HEK293 (cell line): ENCODE measurements around the gene CEP83.

Experiments
- CTCF ChIA-PET: fragments of 350-600 bp; formaldehyde crosslinking; extraction: SDS; loops from one replicate; lab custom pipeline; 2021; ENCODE audit warnings: antibody characterized with exemption; lab: Yijun Ruan, JAX
- POLR2A ChIA-PET: fragments of 300-600 bp; formaldehyde crosslinking; extraction: SDS; loops from one replicate; lab custom pipeline; 2020; ENCODE audit warnings: antibody characterized with exemption, inconsistent platforms; lab: Yijun Ruan, JAX
- H3K27ac ChIP-seq: fragments of 200-500 bp; sonication (Bioruptor generic); 2 replicates; pipeline ENCODE4 v1.5.1; 2014; ENCODE audit warnings: low read depth, low read length, control low read depth, inconsistent platforms; ENCODE audit errors: extremely low read depth
- H3K36me3 ChIP-seq, 2 experiments: fragments of 200-500 bp in 1 of 2; sonication (Bioruptor generic) in 1 of 2; 1 replicate in 1 of 2; 2 replicates in 1 of 2; pipeline ENCODE4 v1.5.1; 2014 to 2017; ENCODE audit warnings: inconsistent platforms in 2 of 2, low read length in 2 of 2; ENCODE audit not compliant: control insufficient read depth in 2 of 2, insufficient read depth in 1 of 2
- H3K4me1 ChIP-seq: fragments of 200-500 bp; sonication (Bioruptor generic); 2 replicates; pipeline ENCODE4 v1.5.1; 2014; ENCODE audit warnings: mild to moderate bottlenecking, low read length, inconsistent platforms; ENCODE audit not compliant: control insufficient read depth, insufficient read depth
- H3K4me3 ChIP-seq: 2 replicates; pipeline ENCODE4 v1.5.1; 2011; ENCODE audit warnings: low read depth, mild to moderate bottlenecking, control low read depth, low read length, moderate library complexity
- H3K9me3 ChIP-seq: fragments of 200-500 bp; sonication (Bioruptor generic); 2 replicates; pipeline ENCODE4 v1.5.1; 2014; ENCODE audit warnings: low read depth, low read length, inconsistent platforms; ENCODE audit not compliant: control insufficient read depth, insufficient read depth
- BCL11A ChIP-seq: fragments of 450-650 bp; formaldehyde crosslinking; IDR thresholded peaks from 2 replicates; pipeline ENCODE4 v1.5.1; 2016; ENCODE audit warnings: low read depth, missing biosample characterization, missing genetic modification characterization
- FEZF1 ChIP-seq: fragments of 450-650 bp; formaldehyde crosslinking; IDR thresholded peaks from 2 replicates; pipeline ENCODE4 v1.5.1; 2016; ENCODE audit warnings: missing biosample characterization, missing genetic modification characterization
- HOXC10 ChIP-seq: sonication (generic); formaldehyde crosslinking; IDR thresholded peaks from 2 replicates; pipeline ENCODE4 v1.8.1; 2023; ENCODE audit warnings: mild to moderate bottlenecking, missing genetic modification reagents
- KLF8 ChIP-seq: fragments of 450-650 bp; formaldehyde crosslinking; IDR thresholded peaks from 2 replicates; pipeline ENCODE4 v1.5.1; 2016; ENCODE audit warnings: missing biosample characterization, missing genetic modification characterization
- REPIN1 ChIP-seq: fragments of 450-650 bp; formaldehyde crosslinking; IDR thresholded peaks from 2 replicates; pipeline ENCODE4 v1.5.1; 2017; ENCODE audit warnings: missing biosample characterization, missing genetic modification characterization, low read depth
- SCRT1 ChIP-seq: fragments of 450-650 bp; formaldehyde crosslinking; IDR thresholded peaks from 2 replicates; pipeline ENCODE4 v1.5.1; 2016; ENCODE audit warnings: missing biosample characterization, missing genetic modification characterization, borderline replicate concordance
- SCRT2 ChIP-seq: fragments of 450-650 bp; formaldehyde crosslinking; IDR thresholded peaks from 2 replicates; pipeline ENCODE4 v1.5.1; 2016; ENCODE audit warnings: missing biosample characterization, missing genetic modification characterization
- SP7 ChIP-seq: fragments of 450-650 bp; formaldehyde crosslinking; IDR thresholded peaks from 2 replicates; pipeline ENCODE4 v1.5.1; 2016; ENCODE audit warnings: missing biosample characterization, missing genetic modification characterization
- TRIM28 ChIP-seq: IDR thresholded peaks from 2 replicates; pipeline ENCODE4 v1.6.1; 2011; ENCODE audit warnings: low read length, control low read depth, borderline replicate concordance
- ZBTB17 ChIP-seq: fragments of 450-650 bp; formaldehyde crosslinking; IDR thresholded peaks from 2 replicates; pipeline ENCODE4 v1.5.1; 2016; ENCODE audit warnings: missing biosample characterization, missing genetic modification characterization
- ZBTB20 ChIP-seq: fragments of 450-650 bp; formaldehyde crosslinking; IDR thresholded peaks from 2 replicates; pipeline ENCODE4 v1.5.1; 2016; ENCODE audit warnings: missing biosample characterization, missing genetic modification characterization
- ZNF112 ChIP-seq: fragments of 450-650 bp; formaldehyde crosslinking; IDR thresholded peaks from 2 replicates; pipeline ENCODE4 v1.5.0; 2017; ENCODE audit warnings: missing biosample characterization, missing genetic modification characterization
- ZNF140 ChIP-seq: fragments of 450-650 bp; formaldehyde crosslinking; IDR thresholded peaks from 2 replicates; pipeline ENCODE4 v1.5.1; 2016; ENCODE audit warnings: missing biosample characterization, missing genetic modification characterization
- ZNF16 ChIP-seq: fragments of 450-650 bp; formaldehyde crosslinking; IDR thresholded peaks from 2 replicates; pipeline ENCODE4 v1.5.1; 2016; ENCODE audit warnings: low read depth, missing biosample characterization, missing genetic modification characterization
- ZNF211 ChIP-seq: fragments of 450-650 bp; formaldehyde crosslinking; IDR thresholded peaks from 2 replicates; pipeline ENCODE4 v1.5.1; 2016; ENCODE audit warnings: low read depth, missing biosample characterization, missing genetic modification characterization
- ZNF274 ChIP-seq, 2 experiments: fragments of 200-500 bp in 1 of 2; fragments of 450-650 bp in 1 of 2; sonication (Bioruptor generic) in 1 of 2; formaldehyde crosslinking in 1 of 2; IDR thresholded peaks; 2 replicates each; pipeline versions ENCODE4 v1.5.1 to v1.6.1; 2014 to 2016; ENCODE audit warnings: borderline replicate concordance in 1 of 2, inconsistent platforms in 1 of 2, low read length in 1 of 2, missing biosample characterization in 1 of 2, missing genetic modification characterization in 1 of 2
- ZNF302 ChIP-seq: fragments of 450-650 bp; formaldehyde crosslinking; IDR thresholded peaks from 2 replicates; pipeline ENCODE4 v1.5.1; 2016; ENCODE audit warnings: missing biosample characterization, missing genetic modification characterization, low read depth
- ZNF350 ChIP-seq: fragments of 450-650 bp; formaldehyde crosslinking; IDR thresholded peaks from 2 replicates; pipeline ENCODE4 v1.5.0; 2017; ENCODE audit warnings: missing biosample characterization, mild to moderate bottlenecking, missing genetic modification characterization
- ZNF555 ChIP-seq: fragments of 450-650 bp; formaldehyde crosslinking; conservative IDR thresholded peaks from 2 replicates; pipeline ENCODE4 v1.5.1; 2017; ENCODE audit warnings: missing biosample characterization, mild to moderate bottlenecking, missing genetic modification characterization, inconsistent platforms
- ZNF610 ChIP-seq: fragments of 450-650 bp; formaldehyde crosslinking; IDR thresholded peaks from 2 replicates; pipeline ENCODE4 v1.5.1; 2016; ENCODE audit warnings: missing biosample characterization, missing genetic modification characterization, borderline replicate concordance
- ZNF629 ChIP-seq: fragments of 450-650 bp; formaldehyde crosslinking; IDR thresholded peaks from 2 replicates; pipeline ENCODE4 v1.5.1; 2017; ENCODE audit warnings: missing biosample characterization, missing genetic modification characterization
- ZNF707 ChIP-seq: fragments of 450-650 bp; formaldehyde crosslinking; IDR thresholded peaks from 2 replicates; pipeline ENCODE4 v1.5.1; 2016; ENCODE audit warnings: missing biosample characterization, missing genetic modification characterization
- ZNF843 ChIP-seq: fragments of 450-650 bp; formaldehyde crosslinking; IDR thresholded peaks from 2 replicates; pipeline ENCODE4 v1.5.1; 2016; ENCODE audit warnings: missing biosample characterization, missing genetic modification characterization
- TF ChIP-seq, protein P1 (sequence below): fragments of 450-650 bp; formaldehyde crosslinking; IDR thresholded peaks from 2 replicates; pipeline ENCODE4 v1.5.1; 2016; ENCODE audit warnings: missing biosample characterization, missing genetic modification characterization
- TF ChIP-seq, protein P2 (sequence below): fragments of 450-650 bp; formaldehyde crosslinking; IDR thresholded peaks from 2 replicates; pipeline ENCODE4 v1.5.1; 2016; ENCODE audit warnings: missing biosample characterization, missing genetic modification characterization
- TF ChIP-seq, protein P3 (sequence below): fragments of 450-650 bp; formaldehyde crosslinking; IDR thresholded peaks from 2 replicates; pipeline ENCODE4 v1.5.1; 2016; ENCODE audit warnings: missing biosample characterization, missing genetic modification characterization, low read depth
- TF ChIP-seq, protein P4 (sequence below): fragments of 450-650 bp; formaldehyde crosslinking; IDR thresholded peaks from 2 replicates; pipeline ENCODE4 v1.5.1; 2016; ENCODE audit warnings: missing biosample characterization, missing genetic modification characterization
- TF ChIP-seq, protein P5 (sequence below): fragments of 450-650 bp; formaldehyde crosslinking; IDR thresholded peaks from 2 replicates; pipeline ENCODE4 v1.5.1; 2016; ENCODE audit warnings: missing biosample characterization, missing genetic modification characterization
- TF ChIP-seq, protein P6 (sequence below): fragments of 450-650 bp; formaldehyde crosslinking; IDR thresholded peaks from 2 replicates; pipeline ENCODE4 v1.5.1; 2017; ENCODE audit warnings: missing biosample characterization, missing genetic modification characterization

Gene CEP83

DNA sequence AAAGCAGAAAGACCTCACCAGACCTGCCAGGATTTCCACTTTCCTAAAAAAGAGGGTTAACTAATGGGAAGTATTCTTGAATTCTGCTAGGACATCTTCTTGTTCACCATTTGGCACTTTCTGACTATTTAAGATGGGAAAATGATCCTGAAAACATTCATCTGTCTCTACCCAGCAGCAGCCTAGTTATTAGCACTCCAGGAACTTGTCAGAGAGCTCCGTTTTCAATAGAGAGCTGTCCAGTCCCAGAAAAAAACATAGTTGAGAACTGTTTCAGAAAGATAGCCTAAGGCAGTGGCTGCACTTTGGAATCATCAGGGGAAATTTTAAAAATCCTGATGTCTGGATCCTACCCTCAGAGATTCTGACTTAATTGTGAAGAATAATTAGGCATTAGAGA, 22.1 kb upstream of the CEP83 start:
- TF ChIP-seq ZNF629 (tag by site-specific recombination) (no peak), ZNF555 (no peak), KLF8 (tag by site-specific recombination) (no peak), ZNF211 (tag by site-specific recombination) (no peak)
- TF ChIP-seq, protein P1, sequence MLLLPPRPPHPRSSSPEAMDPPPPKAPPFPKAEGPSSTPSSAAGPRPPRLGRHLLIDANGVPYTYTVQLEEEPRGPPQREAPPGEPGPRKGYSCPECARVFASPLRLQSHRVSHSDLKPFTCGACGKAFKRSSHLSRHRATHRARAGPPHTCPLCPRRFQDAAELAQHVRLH: no peak
- TF ChIP-seq, protein P2, sequence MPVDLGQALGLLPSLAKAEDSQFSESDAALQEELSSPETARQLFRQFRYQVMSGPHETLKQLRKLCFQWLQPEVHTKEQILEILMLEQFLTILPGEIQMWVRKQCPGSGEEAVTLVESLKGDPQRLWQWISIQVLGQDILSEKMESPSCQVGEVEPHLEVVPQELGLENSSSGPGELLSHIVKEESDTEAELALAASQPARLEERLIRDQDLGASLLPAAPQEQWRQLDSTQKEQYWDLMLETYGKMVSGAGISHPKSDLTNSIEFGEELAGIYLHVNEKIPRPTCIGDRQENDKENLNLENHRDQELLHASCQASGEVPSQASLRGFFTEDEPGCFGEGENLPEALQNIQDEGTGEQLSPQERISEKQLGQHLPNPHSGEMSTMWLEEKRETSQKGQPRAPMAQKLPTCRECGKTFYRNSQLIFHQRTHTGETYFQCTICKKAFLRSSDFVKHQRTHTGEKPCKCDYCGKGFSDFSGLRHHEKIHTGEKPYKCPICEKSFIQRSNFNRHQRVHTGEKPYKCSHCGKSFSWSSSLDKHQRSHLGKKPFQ (tag by site-specific recombination): no peak
- TF ChIP-seq, protein P3, sequence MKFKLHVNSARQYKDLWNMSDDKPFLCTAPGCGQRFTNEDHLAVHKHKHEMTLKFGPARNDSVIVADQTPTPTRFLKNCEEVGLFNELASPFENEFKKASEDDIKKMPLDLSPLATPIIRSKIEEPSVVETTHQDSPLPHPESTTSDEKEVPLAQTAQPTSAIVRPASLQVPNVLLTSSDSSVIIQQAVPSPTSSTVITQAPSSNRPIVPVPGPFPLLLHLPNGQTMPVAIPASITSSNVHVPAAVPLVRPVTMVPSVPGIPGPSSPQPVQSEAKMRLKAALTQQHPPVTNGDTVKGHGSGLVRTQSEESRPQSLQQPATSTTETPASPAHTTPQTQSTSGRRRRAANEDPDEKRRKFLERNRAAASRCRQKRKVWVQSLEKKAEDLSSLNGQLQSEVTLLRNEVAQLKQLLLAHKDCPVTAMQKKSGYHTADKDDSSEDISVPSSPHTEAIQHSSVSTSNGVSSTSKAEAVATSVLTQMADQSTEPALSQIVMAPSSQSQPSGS (tag by site-specific recombination): no peak
- ChIA-PET CTCF (no interaction called here), POLR2A (no interaction called here)
- Histone ChIP-seq H3K4me1 (no peaks in the 10 kb centered on the region), H3K36me3 (no peaks in the 10 kb centered on the region), H3K27ac (no peak overlapping the region), H3K4me3 (no peak overlapping the region), H3K9me3 (no peaks in the 10 kb centered on the region)

DNA sequence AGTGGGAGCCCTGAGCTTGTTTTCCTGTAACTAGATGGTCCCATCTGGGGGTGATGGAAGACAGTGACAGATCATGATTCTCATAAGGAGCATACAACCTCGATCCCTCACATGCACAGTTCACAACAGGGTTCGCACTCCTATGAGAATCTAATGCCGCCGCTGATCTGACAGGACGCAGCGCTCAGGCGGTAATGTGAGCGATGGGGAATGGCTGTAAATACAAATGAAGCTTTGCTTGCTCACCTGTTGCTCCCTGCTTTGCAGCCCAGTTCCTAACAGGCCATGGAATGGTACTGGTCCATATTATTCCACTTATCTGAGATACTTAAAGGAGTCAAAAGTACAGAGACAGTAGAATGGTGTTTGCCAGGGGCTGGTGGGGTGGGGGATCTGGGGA, 9.9 kb upstream of the CEP83 start:
- no peaks in the 10 kb centered on the region for H3K9me3 ChIP-seq
- CTCF ChIA-PET: no interaction called here
- TF ChIP-seq ZNF140: no peak
- TF ChIP-seq FEZF1: no peak
- TF ChIP-seq ZNF302: no peak
- TF ChIP-seq BCL11A (tag by site-specific recombination): no peak
- TF ChIP-seq ZNF350 (tag by site-specific recombination): no peak
- TF ChIP-seq ZNF610 (tag by site-specific recombination): peak; percentile 53; the same call in 1 of the 2 replicates
- TF ChIP-seq, protein P4, sequence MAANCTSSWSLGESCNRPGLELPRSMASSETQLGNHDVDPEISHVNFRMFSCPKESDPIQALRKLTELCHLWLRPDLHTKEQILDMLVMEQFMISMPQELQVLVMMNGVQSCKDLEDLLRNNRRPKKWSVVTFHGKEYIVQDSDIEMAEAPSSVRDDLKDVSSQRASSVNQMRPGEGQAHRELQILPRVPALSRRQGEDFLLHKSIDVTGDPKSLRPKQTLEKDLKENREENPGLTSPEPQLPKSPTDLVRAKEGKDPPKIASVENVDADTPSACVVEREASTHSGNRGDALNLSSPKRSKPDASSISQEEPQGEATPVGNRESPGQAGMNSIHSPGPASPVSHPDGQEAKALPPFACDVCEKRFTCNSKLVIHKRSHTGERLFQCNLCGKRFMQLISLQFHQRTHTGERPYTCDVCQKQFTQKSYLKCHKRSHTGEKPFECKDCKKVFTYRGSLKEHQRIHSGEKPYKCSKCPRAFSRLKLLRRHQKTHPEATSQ: no peak
- no peak for TF ChIP-seq ZBTB17 (tag by site-specific recombination)
- no peak for TF ChIP-seq REPIN1 (tag by site-specific recombination)
- no peak for TF ChIP-seq ZNF843 (tag by site-specific recombination)
- no peak for TF ChIP-seq ZNF707 (tag by site-specific recombination)
- TF ChIP-seq SP7: no peak
- TF ChIP-seq HOXC10 (CRISPR knock-in tag): no peak
- no peak for TF ChIP-seq ZNF274 (IDR thresholded peaks at IDR 0.05; ENCODE audit: low read length)
- no peak for TF ChIP-seq ZNF274 (tag by site-specific recombination; IDR thresholded peaks at IDR 0.05; ENCODE audit: borderline replicate concordance)
- TF ChIP-seq, protein P5, sequence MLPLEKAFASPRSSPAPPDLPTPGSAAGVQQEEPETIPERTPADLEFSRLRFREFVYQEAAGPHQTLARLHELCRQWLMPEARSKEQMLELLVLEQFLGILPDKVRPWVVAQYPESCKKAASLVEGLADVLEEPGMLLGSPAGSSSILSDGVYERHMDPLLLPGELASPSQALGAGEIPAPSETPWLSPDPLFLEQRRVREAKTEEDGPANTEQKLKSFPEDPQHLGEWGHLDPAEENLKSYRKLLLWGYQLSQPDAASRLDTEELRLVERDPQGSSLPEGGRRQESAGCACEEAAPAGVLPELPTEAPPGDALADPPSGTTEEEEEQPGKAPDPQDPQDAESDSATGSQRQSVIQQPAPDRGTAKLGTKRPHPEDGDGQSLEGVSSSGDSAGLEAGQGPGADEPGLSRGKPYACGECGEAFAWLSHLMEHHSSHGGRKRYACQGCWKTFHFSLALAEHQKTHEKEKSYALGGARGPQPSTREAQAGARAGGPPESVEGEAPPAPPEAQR (tag by site-specific recombination): no peak
- no peak for TF ChIP-seq ZNF16 (tag by site-specific recombination)
- TF ChIP-seq SCRT2: peak; percentile 87
- TF ChIP-seq ZBTB20 (tag by site-specific recombination): no peak
- peak; percentile 40; the same call in 1 of the 2 replicates for TF ChIP-seq SCRT1 (tag by site-specific recombination)
- TF ChIP-seq, protein P6, sequence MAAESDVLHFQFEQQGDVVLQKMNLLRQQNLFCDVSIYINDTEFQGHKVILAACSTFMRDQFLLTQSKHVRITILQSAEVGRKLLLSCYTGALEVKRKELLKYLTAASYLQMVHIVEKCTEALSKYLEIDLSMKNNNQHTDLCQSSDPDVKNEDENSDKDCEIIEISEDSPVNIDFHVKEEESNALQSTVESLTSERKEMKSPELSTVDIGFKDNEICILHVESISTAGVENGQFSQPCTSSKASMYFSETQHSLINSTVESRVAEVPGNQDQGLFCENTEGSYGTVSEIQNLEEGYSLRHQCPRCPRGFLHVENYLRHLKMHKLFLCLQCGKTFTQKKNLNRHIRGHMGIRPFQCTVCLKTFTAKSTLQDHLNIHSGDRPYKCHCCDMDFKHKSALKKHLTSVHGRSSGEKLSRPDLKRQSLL (tag by site-specific recombination): no peak
- no peak for TF ChIP-seq ZNF112 (tag by site-specific recombination)
- TF ChIP-seq TRIM28: no peak
- TF ChIP-seq, all 188 proteins: peak for 3
- H3K27ac ChIP-seq: no peak overlapping the region
- POLR2A ChIA-PET: no interaction called here
- H3K4me1 ChIP-seq: no peaks in the 10 kb centered on the region
- H3K36me3 ChIP-seq: no peaks in the 10 kb centered on the region
- no peak overlapping the region for H3K4me3 ChIP-seq
